IMR-90 (cell line): ENCODE results near the gene DDX10. TPM values are rescaled to one million over a fixed set of nuclear protein-coding genes. Genes with fewer than 3 reads are reported as not detected.

Experiments
- ATAC-seq: fragments of 200-7000 bp; cut with Tn5 transposase; 2 replicates; pipeline ENCODE4 v1.9.1; 2020; ENCODE audit warnings: low read depth, mild to moderate bottlenecking, moderate library complexity
- BruUV-seq: library from RNA; stranded (reverse); fragments of 400-500 nt; replicated peaks from 2 replicates; lab custom pipeline; 2021; lab: Mats Ljungman, UMichigan
- CTCF ChIA-PET: fragments of 300-600 bp; formaldehyde crosslinking; extraction: SDS; loops from one replicate; lab custom pipeline; 2021; ENCODE audit warnings: antibody characterized with exemption; lab: Yijun Ruan, JAX
- POLR2A ChIA-PET: fragments of 300-600 bp; sonication (Branson Sonifier 250); formaldehyde crosslinking; loops from one replicate; lab custom pipeline; 2022; ENCODE audit warnings: antibody characterized with exemption; ENCODE audit not compliant: unreplicated experiment; lab: Charles Lee
- DNase-seq: peaks from one replicate; pipeline ENCODE4 v3.0.0; 2013
- H2AFZ ChIP-seq: replicated peaks from 2 replicates; pipeline ENCODE3; 2013; ENCODE audit warnings: low read length, mild to moderate bottlenecking; ENCODE audit not compliant: poor library complexity
- H2AK5ac ChIP-seq: 2 replicates; pipeline ENCODE4 v1.6.1; 2013; ENCODE audit warnings: low read depth, low read length, inconsistent platforms
- H2AK9ac ChIP-seq: replicated peaks from 2 replicates; pipeline ENCODE3; 2013; ENCODE audit warnings: mild to moderate bottlenecking, low read depth, low read length, moderate library complexity; ENCODE audit not compliant: poor library complexity
- H2BK120ac ChIP-seq: 2 replicates; pipeline ENCODE4 v1.6.1; 2013; ENCODE audit warnings: low read depth, low read length, inconsistent platforms
- H2BK15ac ChIP-seq: 3 replicates; pipeline ENCODE4 v1.6.1; 2013; ENCODE audit warnings: low read depth, low read length, inconsistent platforms
- H2BK20ac ChIP-seq: 2 replicates; pipeline ENCODE4 v1.6.1; 2013; ENCODE audit warnings: low read depth, mild to moderate bottlenecking, inconsistent platforms, low read length, moderate library complexity
- H2BK5ac ChIP-seq: 2 replicates; pipeline ENCODE4 v1.6.1; 2013; ENCODE audit warnings: mild to moderate bottlenecking, low read depth, low read length, inconsistent platforms; ENCODE audit not compliant: poor library complexity, severe bottlenecking
- H3K14ac ChIP-seq: replicated peaks from 2 replicates; pipeline ENCODE4 v1.6.1; 2013; ENCODE audit warnings: low read depth, low read length, inconsistent platforms
- H3K18ac ChIP-seq: 2 replicates; pipeline ENCODE4 v1.6.1; 2013; ENCODE audit warnings: low read depth, low read length, control low read depth
- H3K23ac ChIP-seq: 2 replicates; pipeline ENCODE4 v1.6.1; 2013; ENCODE audit warnings: low read depth, low read length, inconsistent platforms
- H3K27ac ChIP-seq: 2 replicates; pipeline ENCODE4 v1.5.1; 2013; ENCODE audit warnings: mild to moderate bottlenecking, control low read depth, low read length; ENCODE audit not compliant: insufficient read depth
- H3K27me3 ChIP-seq: 2 replicates; pipeline ENCODE4 v1.6.1; 2013; ENCODE audit warnings: low read length; ENCODE audit not compliant: control insufficient read depth, insufficient read depth
- H3K36me3 ChIP-seq: 2 replicates; pipeline ENCODE4 v1.6.1; 2013; ENCODE audit warnings: low read length, mixed read lengths; ENCODE audit not compliant: control insufficient read depth, insufficient read depth
- H3K4ac ChIP-seq: 2 replicates; pipeline ENCODE4 v1.6.1; 2013; ENCODE audit warnings: low read depth, low read length, inconsistent platforms
- H3K4me1 ChIP-seq: 2 replicates; pipeline ENCODE4 v1.6.1; 2013; ENCODE audit warnings: low read length, mixed read lengths; ENCODE audit not compliant: control insufficient read depth, insufficient read depth
- H3K4me2 ChIP-seq: 2 replicates; pipeline ENCODE4 v1.6.1; 2013; ENCODE audit warnings: low read depth, mild to moderate bottlenecking, control low read depth, low read length, moderate library complexity
- H3K4me3 ChIP-seq: 2 replicates; pipeline ENCODE4 v1.5.1; 2013; ENCODE audit warnings: low read depth, mild to moderate bottlenecking, control low read depth, low read length, moderate library complexity; ENCODE audit not compliant: insufficient read depth
- H3K56ac ChIP-seq: 2 replicates; pipeline ENCODE4 v1.6.1; 2013; ENCODE audit warnings: low read length, inconsistent platforms; ENCODE audit not compliant: insufficient read depth; ENCODE audit errors: extremely low read depth
- H3K79me1 ChIP-seq, 2 experiments: 2 replicates each; pipeline ENCODE4 v1.6.1; 2013; ENCODE audit warnings: low read length in 2 of 2, inconsistent platforms in 1 of 2, low read depth in 1 of 2
- H3K9ac ChIP-seq: 2 replicates; pipeline ENCODE4 v1.6.1; 2013; ENCODE audit warnings: low read depth, low read length, control low read depth
- H3K9me1 ChIP-seq: 2 replicates; pipeline ENCODE4 v1.6.1; 2013; ENCODE audit warnings: low read length, inconsistent platforms; ENCODE audit not compliant: insufficient read depth
- H3K9me3 ChIP-seq: 2 replicates; pipeline ENCODE4 v1.6.1; 2013; ENCODE audit warnings: low read length; ENCODE audit not compliant: control insufficient read depth, insufficient read depth
- H4K20me1 ChIP-seq: 2 replicates; pipeline ENCODE4 v1.6.1; 2013; ENCODE audit warnings: low read length, inconsistent platforms; ENCODE audit not compliant: insufficient read depth
- H4K5ac ChIP-seq: 2 replicates; pipeline ENCODE4 v1.6.1; 2013; ENCODE audit warnings: mild to moderate bottlenecking, low read depth, low read length, control low read depth
- H4K8ac ChIP-seq, 2 experiments: 2 replicates each; pipeline ENCODE4 v1.6.1; 2013; ENCODE audit warnings: low read depth in 2 of 2, low read length in 2 of 2, control low read depth in 1 of 2, inconsistent platforms in 1 of 2
- H4K91ac ChIP-seq: 2 replicates; pipeline ENCODE4 v1.6.1; 2013; ENCODE audit warnings: low read depth, low read length, inconsistent platforms; ENCODE audit not compliant: insufficient read depth
- BHLHE40 ChIP-seq: fragments of 150-350 bp; IDR thresholded peaks from 2 replicates; pipeline ENCODE4 v1.6.1; 2016; ENCODE audit warnings: mild to moderate bottlenecking, low read depth, low read length
- MAFK ChIP-seq: IDR thresholded peaks from 2 replicates; pipeline ENCODE4 v1.6.1; 2012; ENCODE audit warnings: low read depth, low read length, improper control_type of control experiment
- MAZ ChIP-seq: IDR thresholded peaks from 2 replicates; pipeline ENCODE4 v1.6.1; 2012; ENCODE audit warnings: low read depth, mild to moderate bottlenecking, low read length, improper control_type of control experiment, moderate library complexity, borderline replicate concordance
- MXI1 ChIP-seq: IDR thresholded peaks from 2 replicates; pipeline ENCODE4 v1.6.1; 2012; ENCODE audit warnings: low read depth, mild to moderate bottlenecking, low read length, moderate library complexity, borderline replicate concordance
- NFE2L2 ChIP-seq: fragments of 150-350 bp; IDR thresholded peaks from 2 replicates; pipeline ENCODE4 v1.6.1; 2016; ENCODE audit warnings: low read depth, mild to moderate bottlenecking, low read length
- POLR2A ChIP-seq: IDR thresholded peaks from 2 replicates; pipeline ENCODE4 v1.6.1; 2012; ENCODE audit warnings: mild to moderate bottlenecking, low read depth, low read length
- RAD21 ChIP-seq: IDR thresholded peaks from 2 replicates; pipeline ENCODE4 v1.6.1; 2012; ENCODE audit warnings: low read length, improper control_type of control experiment
- RCOR1 ChIP-seq: IDR thresholded peaks from 2 replicates; pipeline ENCODE4 v1.6.1; 2012; ENCODE audit warnings: mild to moderate bottlenecking, low read length, improper control_type of control experiment; ENCODE audit not compliant: insufficient replicate concordance
- WGBS, 2 experiments: methylation state at CpG; one replicate each; pipeline versions ENCODE4 v1.1.5 to v1.1.7; 2013; ENCODE audit warnings: missing lambda C conversion rate in 2 of 2; ENCODE audit not compliant: insufficient read length in 1 of 2; ENCODE audit errors: extremely low coverage in 2 of 2; 5-methylcytosine and 5-hydroxymethylcytosine counted together
- dilution Hi-C: fragments of 300-500 bp; cut with HindIII; formaldehyde crosslinking; loops from one replicate; pipeline ENCODE4 v1.14.3; 2018; ENCODE audit warnings: low sequenced_read_pairs; ENCODE audit not compliant: unreplicated experiment
- in situ Hi-C: fragments of 300-500 bp; cut with MboI; formaldehyde crosslinking; loops from 3 replicates; pipeline ENCODE4 v1.14.3; 2019; ENCODE audit warnings: low sequenced_read_pairs, inconsistent platforms, mixed read lengths
- intact Hi-C: fragments of 100-400 bp; cut with micrococcal nuclease; formaldehyde crosslinking; loops from 2 replicates; pipeline ENCODE4 v1.10.0; 2022
- polyA plus RNA-seq, 3 experiments: library from polyadenylated mRNA; depleted of rRNA; stranded (reverse); fragments of >200 nt; gene quantifications; 2 replicates each; pipeline ENCODE4 v1.2.3, GENCODE V29; 2012; ENCODE audit warnings: low replicate concordance in 1 of 3
- total RNA-seq: library from RNA; depleted of rRNA; stranded (reverse); fragments of >200 nt; gene quantifications from 2 replicates; pipeline ENCODE4 v1.2.3, GENCODE V29; 2012
- TF ChIP-seq, protein P1 (sequence below): conservative IDR thresholded peaks from 2 replicates; pipeline ENCODE4 v1.5.1; 2012; ENCODE audit warnings: mild to moderate bottlenecking, low read depth, low read length, improper control_type of control experiment
- TF ChIP-seq, protein P2 (sequence below): fragments of 150-350 bp; IDR thresholded peaks from 2 replicates; pipeline ENCODE4 v1.6.1; 2016; ENCODE audit warnings: low read depth, mild to moderate bottlenecking, low read length, moderate library complexity, borderline replicate concordance

DDX10 gene
- total and polyA plus RNA-seq, 2 of the 4 experiments (the other 2 are of a cell fraction), result 20.0 to 31.9 TPM

DNA sequence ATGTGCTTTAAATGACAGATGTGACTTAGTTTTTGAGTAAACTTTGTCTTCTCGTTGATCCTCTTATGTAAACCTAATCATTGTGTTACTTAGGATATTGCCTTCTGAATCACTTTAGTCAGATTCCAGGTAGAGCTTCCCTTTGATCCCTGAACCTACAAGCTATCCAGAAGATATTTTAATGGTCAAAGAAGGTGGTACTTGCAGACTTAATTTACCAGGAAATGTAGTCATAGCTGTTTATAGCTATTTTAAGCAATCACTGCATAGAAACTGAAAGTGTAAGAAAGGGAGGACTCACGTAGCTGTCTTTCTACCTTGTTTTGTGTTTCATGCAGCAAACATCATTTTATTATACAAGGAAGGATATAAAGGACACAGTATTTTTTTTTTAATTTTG lies 189.5 kb downstream of the DDX10 start:
- Histone ChIP-seq H3K18ac (no peak overlapping the region), H4K5ac (no peak overlapping the region), H4K20me1 (no peaks in the 10 kb centered on the region), H2BK20ac (no peak overlapping the region), H4K91ac (no peak overlapping the region), H3K23ac (no peak overlapping the region), H3K9me3 (no peaks in the 10 kb centered on the region), H2BK15ac (no peak overlapping the region), H3K4me3 (no peak overlapping the region), H3K4me1 (peaks cover 3% of the 10 kb centered on the region; the same call in 1 of the 2 replicates), H3K9me1 (0 out of 2 replicates have a peak, but pooled peaks cover 3% of the 10 kb centered on the region), H2BK120ac (no peak overlapping the region), H3K14ac (no peak overlapping the region), H3K4me2 (peak overlapping the region; percentile 62; the same call in 1 of the 2 replicates), H3K27ac (no peak overlapping the region), H2BK5ac (no peak overlapping the region), H4K8ac (no peak overlapping the region), H2AK9ac (no peak overlapping the region), H3K4ac (no peak overlapping the region), H2AK5ac (no peak overlapping the region), H2AFZ (no peak overlapping the region), H3K56ac (no peak overlapping the region), H3K79me1 (no peaks in the 10 kb centered on the region; a peak in 2 of 4 replicates), H3K27me3 (no peaks in the 10 kb centered on the region), H3K36me3 (no peaks in the 10 kb centered on the region), H3K9ac (no peak overlapping the region)
- no TSS peak for BruUV-seq
- in situ Hi-C loops (no loop called here), dilution Hi-C loops (no loop called here), intact Hi-C loops (no loop called here)
- ChIA-PET CTCF (interaction anchor here (0.6 kb wide), 2 partner anchors 76 to 130 kb away, joined by 3 read pairs; no protein-coding TSS in a partner anchor), POLR2A (no interaction called here)
- ATAC-seq (no peak), DNase-seq (no peak)
- TF ChIP-seq MXI1 (no peak), MAFK (no peak), RCOR1 (no peak), RAD21 (no peak), NFE2L2 (no peak), BHLHE40 (no peak), POLR2A (no peak), MAZ (no peak)
- TF ChIP-seq, protein P1, sequence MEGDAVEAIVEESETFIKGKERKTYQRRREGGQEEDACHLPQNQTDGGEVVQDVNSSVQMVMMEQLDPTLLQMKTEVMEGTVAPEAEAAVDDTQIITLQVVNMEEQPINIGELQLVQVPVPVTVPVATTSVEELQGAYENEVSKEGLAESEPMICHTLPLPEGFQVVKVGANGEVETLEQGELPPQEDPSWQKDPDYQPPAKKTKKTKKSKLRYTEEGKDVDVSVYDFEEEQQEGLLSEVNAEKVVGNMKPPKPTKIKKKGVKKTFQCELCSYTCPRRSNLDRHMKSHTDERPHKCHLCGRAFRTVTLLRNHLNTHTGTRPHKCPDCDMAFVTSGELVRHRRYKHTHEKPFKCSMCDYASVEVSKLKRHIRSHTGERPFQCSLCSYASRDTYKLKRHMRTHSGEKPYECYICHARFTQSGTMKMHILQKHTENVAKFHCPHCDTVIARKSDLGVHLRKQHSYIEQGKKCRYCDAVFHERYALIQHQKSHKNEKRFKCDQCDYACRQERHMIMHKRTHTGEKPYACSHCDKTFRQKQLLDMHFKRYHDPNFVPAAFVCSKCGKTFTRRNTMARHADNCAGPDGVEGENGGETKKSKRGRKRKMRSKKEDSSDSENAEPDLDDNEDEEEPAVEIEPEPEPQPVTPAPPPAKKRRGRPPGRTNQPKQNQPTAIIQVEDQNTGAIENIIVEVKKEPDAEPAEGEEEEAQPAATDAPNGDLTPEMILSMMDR, result no peak
- TF ChIP-seq, protein P2, sequence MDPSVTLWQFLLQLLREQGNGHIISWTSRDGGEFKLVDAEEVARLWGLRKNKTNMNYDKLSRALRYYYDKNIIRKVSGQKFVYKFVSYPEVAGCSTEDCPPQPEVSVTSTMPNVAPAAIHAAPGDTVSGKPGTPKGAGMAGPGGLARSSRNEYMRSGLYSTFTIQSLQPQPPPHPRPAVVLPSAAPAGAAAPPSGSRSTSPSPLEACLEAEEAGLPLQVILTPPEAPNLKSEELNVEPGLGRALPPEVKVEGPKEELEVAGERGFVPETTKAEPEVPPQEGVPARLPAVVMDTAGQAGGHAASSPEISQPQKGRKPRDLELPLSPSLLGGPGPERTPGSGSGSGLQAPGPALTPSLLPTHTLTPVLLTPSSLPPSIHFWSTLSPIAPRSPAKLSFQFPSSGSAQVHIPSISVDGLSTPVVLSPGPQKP, result no peak
- no CpG with 5 or more reads among the region's 2 CpGs for WGBS, 2 experiments
